DMS114 treated with DMSO at 0.1 percent for 48 hours (cell line): ENCODE data around the gene ICAM5.
"Not testable (repeated sequence)": the region's sequence is repeated elsewhere in the genome, so short reads cannot be mapped to it uniquely, and the experiment has no call there.

Experiments
- DNase-seq: peaks from one replicate; lab custom pipeline; 2025; ENCODE audit not compliant: unreplicated experiment; lab: John Stamatoyannopoulos, UW

Gene ICAM5, protein sequence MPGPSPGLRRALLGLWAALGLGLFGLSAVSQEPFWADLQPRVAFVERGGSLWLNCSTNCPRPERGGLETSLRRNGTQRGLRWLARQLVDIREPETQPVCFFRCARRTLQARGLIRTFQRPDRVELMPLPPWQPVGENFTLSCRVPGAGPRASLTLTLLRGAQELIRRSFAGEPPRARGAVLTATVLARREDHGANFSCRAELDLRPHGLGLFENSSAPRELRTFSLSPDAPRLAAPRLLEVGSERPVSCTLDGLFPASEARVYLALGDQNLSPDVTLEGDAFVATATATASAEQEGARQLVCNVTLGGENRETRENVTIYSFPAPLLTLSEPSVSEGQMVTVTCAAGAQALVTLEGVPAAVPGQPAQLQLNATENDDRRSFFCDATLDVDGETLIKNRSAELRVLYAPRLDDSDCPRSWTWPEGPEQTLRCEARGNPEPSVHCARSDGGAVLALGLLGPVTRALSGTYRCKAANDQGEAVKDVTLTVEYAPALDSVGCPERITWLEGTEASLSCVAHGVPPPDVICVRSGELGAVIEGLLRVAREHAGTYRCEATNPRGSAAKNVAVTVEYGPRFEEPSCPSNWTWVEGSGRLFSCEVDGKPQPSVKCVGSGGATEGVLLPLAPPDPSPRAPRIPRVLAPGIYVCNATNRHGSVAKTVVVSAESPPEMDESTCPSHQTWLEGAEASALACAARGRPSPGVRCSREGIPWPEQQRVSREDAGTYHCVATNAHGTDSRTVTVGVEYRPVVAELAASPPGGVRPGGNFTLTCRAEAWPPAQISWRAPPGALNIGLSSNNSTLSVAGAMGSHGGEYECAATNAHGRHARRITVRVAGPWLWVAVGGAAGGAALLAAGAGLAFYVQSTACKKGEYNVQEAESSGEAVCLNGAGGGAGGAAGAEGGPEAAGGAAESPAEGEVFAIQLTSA

GRCh38 chr19:10289836-10290356 is at the start of gene ICAM5:
Gene ICAM5, plus strand, starts transcription at chr19:10289952. Its CDS starts 92 bp downstream, at chr19:10290044.
- DNase-seq: no peak

- not testable (repeated sequence) for DNase-seq
Measured at GRCh38 chr19:10241826-10242449, 47.8 kb upstream of the ICAM5 start.

DNA sequence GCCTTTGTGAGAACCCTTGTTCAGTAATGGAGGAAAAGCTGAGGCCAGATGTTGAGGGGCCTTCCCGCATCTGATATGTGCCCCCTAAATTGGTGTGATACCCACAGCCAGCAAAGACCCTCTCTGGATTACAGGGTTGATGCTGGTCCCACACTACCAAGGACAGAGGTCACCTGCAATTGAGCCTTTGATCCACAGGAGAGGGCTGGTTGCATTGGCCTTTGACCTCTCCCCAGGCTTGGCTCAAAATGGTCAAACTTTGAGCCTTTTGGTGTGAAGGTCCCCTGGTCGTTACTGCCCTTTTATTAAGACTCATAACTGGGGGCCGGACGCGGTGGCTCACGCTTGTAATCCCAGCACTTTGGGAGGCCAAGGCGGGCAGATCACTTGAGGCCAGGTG is 46.1 kb upstream of the ICAM5 start:
- no peak for DNase-seq

GRCh38 chr19:10245189-10245939 is 44.4 kb upstream of the ICAM5 start:
- DNase-seq: no peak

- no peak for DNase-seq
Measured at GRCh38 chr19:10246511-10246910, 43.2 kb upstream of the ICAM5 start.

- peak; percentile 96 for DNase-seq
Measured at GRCh38 chr19:10251792-10252694, 37.7 kb upstream of the ICAM5 start, which contains the start of gene MRPL4. Gene MRPL4, plus strand, starts transcription at chr19:10252214. Its CDS starts 40 bp downstream, at chr19:10252254.

DNA sequence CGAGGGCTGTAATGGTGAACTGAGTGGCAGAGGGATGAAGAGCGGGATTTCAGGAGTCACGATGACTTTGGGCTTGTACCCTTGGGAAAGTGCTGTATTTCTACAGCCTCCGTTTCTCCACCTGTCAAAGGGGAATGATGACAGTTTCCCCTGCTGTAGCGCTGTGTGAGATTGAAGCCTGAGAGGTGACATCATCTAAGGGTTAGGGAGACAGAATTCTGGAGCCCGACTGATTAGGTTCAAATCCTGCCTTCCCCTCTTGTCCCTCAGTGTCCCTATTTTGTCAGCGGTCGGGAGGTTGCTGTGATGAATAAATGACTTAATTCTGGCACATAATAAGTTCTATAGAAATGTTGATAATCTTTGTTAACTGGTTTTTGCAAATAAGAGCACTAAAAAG is 37.0 kb upstream of the ICAM5 start:
- no peak for DNase-seq

DNA sequence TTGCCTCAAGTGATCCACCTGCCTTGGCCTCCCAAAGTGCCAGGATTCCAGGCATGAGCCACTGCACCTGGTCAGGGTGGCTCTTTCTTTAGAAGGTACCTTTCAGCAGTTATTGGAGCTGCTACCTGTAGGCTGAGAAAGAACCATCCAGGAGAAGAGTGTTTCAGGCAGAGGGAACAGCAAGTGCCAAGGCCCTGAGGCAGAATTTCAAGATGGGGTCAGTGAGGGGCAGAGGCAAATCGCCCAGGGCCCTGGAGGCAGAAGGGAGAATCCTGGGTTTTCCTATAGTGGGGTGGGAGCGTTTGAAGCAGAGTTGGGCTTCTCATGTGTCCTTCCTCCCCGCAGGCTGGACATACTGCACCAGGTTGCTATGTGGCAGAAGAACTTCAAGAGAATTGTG is 35.5 kb upstream of the ICAM5 start:
- DNase-seq: no peak

DNA sequence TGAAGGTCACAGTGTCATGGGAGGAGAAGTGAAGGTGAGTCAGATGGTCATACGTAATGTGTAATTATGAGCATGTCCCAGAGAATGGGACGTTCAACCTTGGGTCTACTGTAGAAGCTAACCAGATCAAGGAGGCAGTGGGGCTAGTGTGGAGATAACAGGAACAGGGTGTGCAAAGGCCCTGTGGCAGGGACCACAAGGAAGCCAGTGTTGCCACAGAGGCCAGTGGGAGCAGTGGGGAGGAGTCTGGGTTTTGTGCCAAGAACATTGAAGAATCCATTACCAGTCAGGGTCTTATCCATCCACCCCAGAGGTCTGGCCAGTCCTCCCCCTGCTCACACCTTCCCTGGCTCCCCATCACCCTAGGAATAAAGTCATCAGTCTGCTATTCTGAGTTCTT is 34.4 kb upstream of the ICAM5 start:
- no peak for DNase-seq

GRCh38 chr19:10256551-10256950 is 33.2 kb upstream of the ICAM5 start:
- no peak for DNase-seq

- DNase-seq: no peak
Measured at GRCh38 chr19:10256970-10257615, 32.7 kb upstream of the ICAM5 start.

- DNase-seq: no peak
Measured at GRCh38 chr19:10258080-10258710, 31.6 kb upstream of the ICAM5 start.

- DNase-seq: peak; percentile 67
Measured at GRCh38 chr19:10259162-10259905, 30.4 kb upstream of the ICAM5 start.

GRCh38 chr19:10260141-10260584 is 29.6 kb upstream of the ICAM5 start:
- DNase-seq: no peak

- DNase-seq: no peak
Measured at GRCh38 chr19:10262771-10263170, 27.0 kb upstream of the ICAM5 start.

DNA sequence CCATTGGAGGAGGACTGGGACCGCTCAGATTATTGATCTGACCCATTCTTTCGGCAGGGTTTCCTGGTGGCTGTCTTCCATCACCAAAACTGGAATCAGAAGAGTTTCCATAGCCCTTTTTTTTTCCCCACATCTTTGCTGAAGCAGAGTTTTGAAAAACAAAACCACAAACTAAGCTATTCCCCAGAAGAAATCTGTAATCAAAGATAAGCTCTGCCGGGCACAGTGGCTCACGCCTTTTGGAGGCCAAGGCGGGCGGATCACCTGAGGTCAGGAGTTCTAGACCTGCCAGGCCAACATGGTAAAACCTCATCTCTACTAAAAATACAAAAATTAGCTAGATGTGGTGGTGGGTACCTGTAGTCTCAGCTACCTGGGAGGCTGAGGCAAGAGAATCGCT is 23.0 kb upstream of the ICAM5 start:
- no peak for DNase-seq

GRCh38 chr19:10268071-10268470 is 21.7 kb upstream of the ICAM5 start:
- DNase-seq: no peak
